SK-N-SH treated with all-trans-retinoic acid at 6 μM for 48 hours (cell line): Measurements from ENCODE around the gene GRIA3.

Source experiments
- ARNTL ChIP-seq: fragments of 450-650 bp; formaldehyde crosslinking; IDR thresholded peaks from 2 replicates; pipeline ENCODE4 v1.5.0; 2020; ENCODE audit warnings: low read depth, mild to moderate bottlenecking, moderate library complexity, borderline replicate concordance
- BACH2 ChIP-seq: fragments of 250-450 bp; sonication (Bioruptor Pico); IDR thresholded peaks from 2 replicates; pipeline ENCODE4 v1.9.0; 2021; ENCODE audit warnings: mild to moderate bottlenecking, borderline replicate concordance
- CSDC2 ChIP-seq: fragments of 250-450 bp; sonication (Bioruptor Pico); IDR thresholded peaks from 2 replicates; pipeline ENCODE4 v1.5.0; 2020; ENCODE audit warnings: mild to moderate bottlenecking, moderate library complexity
- PATZ1 ChIP-seq: fragments of 250-450 bp; sonication (Bioruptor Pico); IDR thresholded peaks from 2 replicates; pipeline ENCODE4 v1.8.0; 2020; ENCODE audit warnings: mild to moderate bottlenecking, moderate library complexity, borderline replicate concordance
- RARB ChIP-seq: fragments of 250-450 bp; sonication (Bioruptor Pico); IDR thresholded peaks from 2 replicates; pipeline ENCODE4 v1.8.0; 2021; ENCODE audit warnings: mild to moderate bottlenecking, moderate library complexity
- TCF4 ChIP-seq: fragments of 250-450 bp; sonication (Bioruptor Pico); IDR thresholded peaks from 2 replicates; pipeline ENCODE4 v1.8.0; 2021; ENCODE audit warnings: mild to moderate bottlenecking, moderate library complexity, borderline replicate concordance
- TOX ChIP-seq: fragments of 250-450 bp; sonication (Bioruptor Pico); IDR thresholded peaks from 2 replicates; pipeline ENCODE4 v1.8.0; 2021; ENCODE audit warnings: mild to moderate bottlenecking, moderate library complexity, borderline replicate concordance
- TSHZ2 ChIP-seq: fragments of 250-450 bp; sonication (Bioruptor Pico); IDR thresholded peaks from 2 replicates; pipeline ENCODE4 v1.5.0; 2020; ENCODE audit warnings: mild to moderate bottlenecking, moderate library complexity
- ZC3H10 ChIP-seq: fragments of 250-450 bp; sonication (Bioruptor Pico); IDR thresholded peaks from 2 replicates; pipeline ENCODE4 v1.5.1; 2021; ENCODE audit warnings: mild to moderate bottlenecking, moderate library complexity
- ZFP30 ChIP-seq: fragments of 450-650 bp; formaldehyde crosslinking; IDR thresholded peaks from 2 replicates; pipeline ENCODE4 v1.5.0; 2022; ENCODE audit warnings: mild to moderate bottlenecking, moderate library complexity
- ZNF565 ChIP-seq: fragments of 450-650 bp; formaldehyde crosslinking; conservative IDR thresholded peaks from 2 replicates; pipeline ENCODE4 v1.5.0; 2020; ENCODE audit warnings: low read depth, mild to moderate bottlenecking, moderate library complexity
- ZNF70 ChIP-seq: fragments of 450-650 bp; formaldehyde crosslinking; IDR thresholded peaks from 2 replicates; pipeline ENCODE4 v1.5.0; 2020; ENCODE audit warnings: mild to moderate bottlenecking, moderate library complexity

- peak; percentile 26; the same call in 1 of the 2 replicates for TF ChIP-seq TCF4 (CRISPR knock-in tag)
- no peak for TF ChIP-seq ARNTL (CRISPR knock-in tag)
- TF ChIP-seq ZC3H10 (CRISPR knock-in tag), result no peak
- TF ChIP-seq ZNF565 (CRISPR knock-in tag), result no peak
- TF ChIP-seq PATZ1 (CRISPR knock-in tag), result no peak
- no peak for TF ChIP-seq TOX
- no peak for TF ChIP-seq ZFP30 (CRISPR knock-in tag)
- TF ChIP-seq RARB (CRISPR knock-in tag), result no peak
- TF ChIP-seq BACH2 (CRISPR knock-in tag), result no peak
- TF ChIP-seq ZNF70 (CRISPR knock-in tag), result no peak
- no peak for TF ChIP-seq CSDC2 (CRISPR knock-in tag)
- TF ChIP-seq TSHZ2 (CRISPR knock-in tag), result no peak
Observed at GRCh38 chrX:123217728-123218127, 33.6 kb downstream of the GRIA3 start.
